ENCODE data around the gene CACNA1D. TPM values are rescaled to one million over a fixed set of nuclear protein-coding genes. Genes with fewer than 3 reads are reported as not detected.

CACNA1D gene
- total and polyA plus RNA-seq, 9 of the 15 experiments (the other 6 are each of a cell fraction or from before 2014, with no cell fraction given), result 0.29 TPM; not detected in 8

- ATAC-seq, result no peak
- Histone ChIP-seq H3K9me1 (ENCODE audit: control insufficient read depth, insufficient read depth, low read length) (no peaks in the 10 kb centered on the region), H3K36me3 (ENCODE audit: control insufficient read depth, insufficient read depth, low read length) (no peaks in the 10 kb centered on the region), H3K9me3 (replicated peaks; ENCODE audit: control insufficient read depth, insufficient read depth, low read depth, low read length) (no peaks in the 10 kb centered on the region), H3K4me3 (no peak overlapping the region), H2AFZ (ENCODE audit: low read depth, low read length) (no peak overlapping the region), H3K4me1 (replicated peaks in 1 of 2; ENCODE audit: control insufficient read depth in 2 of 2, insufficient read depth in 2 of 2, low read length in 2 of 2) (no peaks in the 10 kb centered on the region), H3K4me2 (ENCODE audit: insufficient read depth, low read length) (no peak overlapping the region), H3K27ac (ENCODE audit: extremely low read depth, low read depth, low read length) (no peak overlapping the region), H4K20me1 (replicated peaks; ENCODE audit: control insufficient read depth, insufficient read depth, low read length) (no peaks in the 10 kb centered on the region), H3K79me2 (ENCODE audit: control insufficient read depth, insufficient read depth, low read length) (no peaks in the 10 kb centered on the region), H3K9ac (ENCODE audit: insufficient read depth in 1 of 2, low read depth in 2 of 2, low read length in 2 of 2) (no peak overlapping the region), H3K27me3 (ENCODE audit: control insufficient read depth in 2 of 2, insufficient read depth in 2 of 2, low read length in 2 of 2) (peaks cover 0 to 4% of the 10 kb centered on the region in 2 experiments; a peak in 2 of 5 replicates)
- BruUV-seq (replicated peaks), result no TSS peak
- no peak for DNase-seq (ENCODE audit: extremely low read depth in 1 of 4, low spot score in 3 of 4)
- intact Hi-C loops (cut with micrococcal nuclease), result no loop called here
- in situ Hi-C loops (cut with MboI), result no loop called here
- ChIA-PET POLR2A (interaction anchor here (0.6 kb wide), 1 partner anchor 272 kb away, joined by 3 read pairs; no protein-coding TSS in a partner anchor), CTCF (ENCODE audit: low intra/inter-chr PET ratio) (no interaction called here)
- 0% methylated on average over 2 of the region's 3 CpGs for WGBS (ENCODE audit: insufficient coverage, low coverage, missing lambda C conversion rate)
- no peak for FAIRE-seq
- no peak for TF ChIP-seq CAMTA2 (CRISPR knock-in tag; conservative IDR thresholded peaks at IDR 0.05)
- TF ChIP-seq SIN3A (IDR thresholded peaks at IDR 0.05; ENCODE audit: borderline replicate concordance in 2 of 2, control insufficient read depth in 1 of 2, low read depth in 2 of 2, low read length in 2 of 2), result no peak
- TF ChIP-seq JUNB (CRISPR knock-in tag; conservative IDR thresholded peaks at IDR 0.05), result no peak
- TF ChIP-seq, protein P1, sequence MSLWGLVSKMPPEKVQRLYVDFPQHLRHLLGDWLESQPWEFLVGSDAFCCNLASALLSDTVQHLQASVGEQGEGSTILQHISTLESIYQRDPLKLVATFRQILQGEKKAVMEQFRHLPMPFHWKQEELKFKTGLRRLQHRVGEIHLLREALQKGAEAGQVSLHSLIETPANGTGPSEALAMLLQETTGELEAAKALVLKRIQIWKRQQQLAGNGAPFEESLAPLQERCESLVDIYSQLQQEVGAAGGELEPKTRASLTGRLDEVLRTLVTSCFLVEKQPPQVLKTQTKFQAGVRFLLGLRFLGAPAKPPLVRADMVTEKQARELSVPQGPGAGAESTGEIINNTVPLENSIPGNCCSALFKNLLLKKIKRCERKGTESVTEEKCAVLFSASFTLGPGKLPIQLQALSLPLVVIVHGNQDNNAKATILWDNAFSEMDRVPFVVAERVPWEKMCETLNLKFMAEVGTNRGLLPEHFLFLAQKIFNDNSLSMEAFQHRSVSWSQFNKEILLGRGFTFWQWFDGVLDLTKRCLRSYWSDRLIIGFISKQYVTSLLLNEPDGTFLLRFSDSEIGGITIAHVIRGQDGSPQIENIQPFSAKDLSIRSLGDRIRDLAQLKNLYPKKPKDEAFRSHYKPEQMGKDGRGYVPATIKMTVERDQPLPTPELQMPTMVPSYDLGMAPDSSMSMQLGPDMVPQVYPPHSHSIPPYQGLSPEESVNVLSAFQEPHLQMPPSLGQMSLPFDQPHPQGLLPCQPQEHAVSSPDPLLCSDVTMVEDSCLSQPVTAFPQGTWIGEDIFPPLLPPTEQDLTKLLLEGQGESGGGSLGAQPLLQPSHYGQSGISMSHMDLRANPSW (CRISPR knock-in tag; IDR thresholded peaks at IDR 0.05), result no peak
- no peak for TF ChIP-seq BMI1 (IDR thresholded peaks at IDR 0.05; ENCODE audit: low read length)
- no peak for TF ChIP-seq ZNF717 (CRISPR knock-in tag; IDR thresholded peaks at IDR 0.05)
- no peak for TF ChIP-seq MCM5 (IDR thresholded peaks at IDR 0.05; ENCODE audit: low read depth)
- TF ChIP-seq FOXP1 (CRISPR knock-in tag; IDR thresholded peaks at IDR 0.05), result no peak
- no peak for TF ChIP-seq BRCA1 (IDR thresholded peaks at IDR 0.05)
- TF ChIP-seq BRCA1 (CRISPR knock-in tag; IDR thresholded peaks at IDR 0.05), result no peak
- no peak for TF ChIP-seq POLR2AphosphoS5 (IDR thresholded peaks at IDR 0.05; ENCODE audit: control insufficient read depth, insufficient read depth, low read depth, low read length)
- no peak for TF ChIP-seq ZBTB1 (CRISPR knock-in tag; IDR thresholded peaks at IDR 0.05; ENCODE audit: borderline replicate concordance, low read depth)
These were observed 140.6 kb downstream of the CACNA1D start for GRCh38 chr3:53635041-53635440.

All from K562 (cell line).